ENCODE data around the gene TRIM23.

- TF ChIP-seq CTCF (IDR thresholded peaks at IDR 0.05) (no peak), POLR2A (IDR thresholded peaks at IDR 0.05) (no peak)
Observed at GRCh38 chr5:65546141-65546540, 78.0 kb downstream of the TRIM23 start.

All from heart left ventricle (tissue), 13 donors.